Uterus (tissue), 2 donors: Measurements from ENCODE around the gene MVB12A.

Experiments
- POLR2A ChIP-seq, 2 donors: fragments of 450-650 bp; IDR thresholded peaks; one replicate each; pipeline ENCODE4 v1.6.1; 2016; ENCODE audit warnings: antibody characterized with exemption in 2 of 2, mild to moderate bottlenecking in 1 of 2, moderate library complexity in 1 of 2
- TF ChIP-seq, protein P1 (sequence below), 4 experiments: fragments of 200-600 bp in 2 of 4; fragments of 450-650 bp in 2 of 4; sonication (generic) in 2 of 4; IDR thresholded peaks; one replicate each; pipeline ENCODE4 v1.5.1; 2016 to 2019; ENCODE audit warnings: antibody characterized with exemption in 4 of 4, mild to moderate bottlenecking in 2 of 4, moderate library complexity in 1 of 4

DNA sequence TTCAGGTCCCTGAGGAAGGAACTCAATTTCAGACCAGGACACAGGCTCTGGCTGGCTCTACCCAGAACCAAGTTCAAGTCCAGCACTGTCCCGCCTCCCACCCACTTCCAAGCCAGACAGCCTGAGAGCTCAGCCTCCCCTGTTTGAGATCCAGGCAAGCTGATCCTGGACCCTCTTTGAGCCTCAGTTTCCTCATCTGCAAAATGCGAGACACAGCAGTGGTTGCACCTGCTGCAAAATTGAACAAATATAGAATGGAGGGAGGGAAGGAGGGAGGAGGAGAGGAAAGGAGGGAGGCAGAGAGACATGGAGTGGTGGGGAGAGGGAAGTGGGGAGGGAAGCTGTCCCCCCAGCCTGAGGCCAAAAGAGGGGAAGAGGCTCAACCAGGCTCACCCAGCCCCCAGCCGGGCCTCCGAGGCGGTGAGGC, 27.9 kb downstream of the MVB12A start:
- TF ChIP-seq, protein P1, sequence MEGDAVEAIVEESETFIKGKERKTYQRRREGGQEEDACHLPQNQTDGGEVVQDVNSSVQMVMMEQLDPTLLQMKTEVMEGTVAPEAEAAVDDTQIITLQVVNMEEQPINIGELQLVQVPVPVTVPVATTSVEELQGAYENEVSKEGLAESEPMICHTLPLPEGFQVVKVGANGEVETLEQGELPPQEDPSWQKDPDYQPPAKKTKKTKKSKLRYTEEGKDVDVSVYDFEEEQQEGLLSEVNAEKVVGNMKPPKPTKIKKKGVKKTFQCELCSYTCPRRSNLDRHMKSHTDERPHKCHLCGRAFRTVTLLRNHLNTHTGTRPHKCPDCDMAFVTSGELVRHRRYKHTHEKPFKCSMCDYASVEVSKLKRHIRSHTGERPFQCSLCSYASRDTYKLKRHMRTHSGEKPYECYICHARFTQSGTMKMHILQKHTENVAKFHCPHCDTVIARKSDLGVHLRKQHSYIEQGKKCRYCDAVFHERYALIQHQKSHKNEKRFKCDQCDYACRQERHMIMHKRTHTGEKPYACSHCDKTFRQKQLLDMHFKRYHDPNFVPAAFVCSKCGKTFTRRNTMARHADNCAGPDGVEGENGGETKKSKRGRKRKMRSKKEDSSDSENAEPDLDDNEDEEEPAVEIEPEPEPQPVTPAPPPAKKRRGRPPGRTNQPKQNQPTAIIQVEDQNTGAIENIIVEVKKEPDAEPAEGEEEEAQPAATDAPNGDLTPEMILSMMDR (IDR thresholded peaks at IDR 0.05) = no peak
- TF ChIP-seq POLR2A (IDR thresholded peaks at IDR 0.05) = no peak
